G401.6 (cell line): ENCODE measurements around the gene UBA6.

Source experiments
- FAIRE-seq: peaks from 2 replicates; lab custom pipeline; 2012; peaks lifted over from hg19 to GRCh38; lab: Jason Lieb, UNC

Gene UBA6

DNA sequence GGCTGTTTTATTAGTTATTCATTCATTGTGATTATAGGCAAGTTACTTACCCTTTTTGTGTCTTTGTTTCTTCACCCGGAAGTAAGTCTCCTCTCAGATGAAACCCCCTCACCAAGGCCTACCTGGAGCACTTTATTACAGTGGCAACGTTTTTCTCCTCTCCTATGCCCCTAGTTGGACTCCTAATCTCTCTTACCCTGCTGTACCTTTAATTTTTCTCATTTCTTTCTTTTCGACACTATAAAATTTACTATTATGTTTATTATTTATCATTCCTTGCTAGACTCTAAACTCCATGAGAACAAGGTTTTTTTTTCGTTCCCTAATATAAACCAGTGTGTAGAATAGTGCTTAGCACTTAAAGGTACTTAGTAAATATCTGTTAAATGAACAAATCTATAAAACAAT is 124.9 kb downstream of the UBA6 start:
- no peak for FAIRE-seq

DNA sequence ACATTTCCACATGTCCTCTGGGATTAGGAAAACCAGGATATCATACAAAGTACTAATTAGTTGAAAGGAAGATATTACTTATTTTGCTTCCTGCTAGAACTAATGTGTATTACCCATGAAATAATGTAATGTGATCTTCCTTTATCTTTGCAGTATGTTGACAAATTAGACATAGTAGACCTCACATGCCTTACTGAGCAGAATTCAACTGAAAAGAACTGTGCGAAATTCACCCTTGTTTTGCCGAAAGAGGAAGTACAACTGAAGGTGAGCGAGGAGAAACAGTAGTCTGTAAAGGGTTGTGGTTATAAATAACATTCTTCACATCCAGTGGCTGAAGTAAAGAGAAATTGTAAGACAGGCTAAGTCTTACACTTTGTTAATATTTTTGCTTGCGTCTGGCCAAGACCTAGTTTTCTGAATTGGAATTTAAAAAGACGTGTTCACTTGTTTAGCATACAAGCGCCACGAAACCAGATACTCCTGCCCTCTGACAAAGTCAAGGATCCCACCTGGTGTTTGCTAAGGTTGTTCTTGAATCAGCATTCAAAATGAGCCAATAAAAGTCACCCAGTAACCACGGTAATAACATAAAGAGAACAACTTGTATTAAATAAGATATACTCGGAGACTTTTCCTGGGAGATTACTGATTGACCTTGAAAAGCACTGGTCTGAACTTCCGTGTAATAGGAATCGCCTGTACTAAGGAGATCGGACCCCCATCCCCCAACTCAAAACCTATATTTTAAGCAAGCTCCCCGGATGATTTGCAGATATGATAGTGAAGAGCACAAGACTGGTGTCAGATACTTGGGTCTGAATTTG is 125.5 kb downstream of the UBA6 start:
- FAIRE-seq = no peak

DNA sequence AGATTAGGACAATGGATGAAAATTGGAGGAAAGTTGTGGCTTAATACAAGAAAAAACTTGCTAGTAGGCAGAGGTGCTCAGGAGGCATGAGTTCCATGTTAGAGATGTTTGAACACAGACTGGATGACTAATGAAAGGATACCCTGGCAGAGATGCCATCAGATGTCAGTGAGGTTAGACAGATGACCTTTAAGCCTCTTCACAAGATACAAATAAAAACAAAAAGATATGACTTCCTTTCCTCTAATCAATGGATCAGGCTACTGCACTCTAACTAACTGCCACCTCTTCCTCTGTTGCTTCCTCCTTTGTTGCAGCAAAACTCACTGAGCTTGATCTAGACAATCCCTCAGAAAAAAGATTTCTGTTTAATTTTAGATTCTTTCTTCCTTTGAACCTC is 127.8 kb downstream of the UBA6 start:
- no peak for FAIRE-seq

DNA sequence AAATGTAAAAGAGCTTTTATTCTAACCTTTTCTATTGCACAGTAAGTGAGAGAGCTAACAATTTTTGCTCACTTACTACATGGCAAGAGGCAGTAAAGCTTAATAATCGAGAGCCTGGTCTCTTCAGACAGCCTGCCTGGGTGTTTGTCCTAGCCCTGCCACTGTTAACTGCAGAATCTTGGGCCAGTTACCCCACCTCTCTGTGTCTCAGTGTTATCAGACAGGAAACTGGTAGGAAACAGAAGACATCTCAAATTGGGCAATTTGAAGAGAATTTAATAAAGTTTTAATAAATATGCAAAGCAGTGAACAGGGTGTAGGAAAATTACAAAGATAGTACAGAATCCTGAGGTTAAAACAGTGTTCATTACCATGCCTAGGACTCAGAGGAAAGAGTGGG is 129.0 kb downstream of the UBA6 start:
- no peak for FAIRE-seq

DNA sequence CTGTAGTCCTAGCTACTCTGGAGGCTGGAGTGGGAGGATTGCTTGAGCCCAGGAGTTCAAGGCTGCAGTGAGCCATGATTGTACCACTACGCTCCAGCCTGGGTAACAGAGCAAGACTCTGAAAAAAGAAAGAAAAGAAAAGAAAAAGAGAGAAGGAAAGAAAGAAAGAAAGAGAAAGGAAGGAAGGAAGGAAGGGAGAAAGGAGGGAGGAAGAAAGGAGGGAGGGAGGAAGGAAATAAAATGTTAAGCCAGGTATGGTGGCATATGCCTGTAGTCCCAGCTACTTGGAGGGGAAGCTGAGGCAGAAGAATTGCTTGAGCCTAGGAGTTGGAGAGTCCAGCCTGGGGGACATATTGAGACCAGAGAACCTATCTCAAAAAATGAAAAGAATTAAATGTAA is 130.4 kb downstream of the UBA6 start:
- FAIRE-seq = no peak

DNA sequence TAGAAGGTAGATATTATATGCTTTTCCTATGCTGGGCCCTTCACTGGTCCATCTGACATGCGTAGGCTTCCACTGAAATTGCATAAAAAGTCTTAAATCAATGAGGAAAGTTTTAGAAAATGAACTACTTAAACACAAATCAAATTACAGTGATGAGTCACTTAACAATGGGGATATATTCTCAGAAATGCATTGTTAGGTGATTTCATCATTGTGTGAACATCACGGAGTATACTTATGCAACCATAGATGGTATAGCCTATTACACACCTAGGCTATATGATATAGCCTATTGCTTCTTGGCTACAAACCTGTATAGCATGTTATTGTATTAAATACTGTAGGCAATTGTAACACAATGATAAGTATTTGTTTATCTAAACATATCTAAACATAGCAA is 132.1 kb downstream of the UBA6 start:
- no peak for FAIRE-seq

DNA sequence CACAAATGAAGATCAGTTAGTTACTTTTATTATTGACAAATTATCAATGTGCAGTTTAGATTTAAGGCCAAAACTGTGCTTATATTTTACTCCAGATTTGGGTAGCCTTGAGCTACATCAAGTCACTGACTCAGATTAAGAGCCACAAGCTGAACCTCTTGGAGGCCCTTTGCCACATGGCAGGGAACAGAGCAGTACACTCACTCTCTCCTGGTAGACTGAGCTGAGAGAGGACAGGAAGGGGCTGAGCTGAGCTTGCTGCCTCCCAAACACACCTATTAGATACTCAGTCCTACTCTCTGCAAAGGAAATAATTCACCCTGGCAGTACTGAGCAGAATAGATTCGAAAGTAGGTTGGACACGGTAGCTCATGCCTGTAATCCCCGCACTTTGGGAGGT is 134.6 kb downstream of the UBA6 start:
- FAIRE-seq = no peak

DNA sequence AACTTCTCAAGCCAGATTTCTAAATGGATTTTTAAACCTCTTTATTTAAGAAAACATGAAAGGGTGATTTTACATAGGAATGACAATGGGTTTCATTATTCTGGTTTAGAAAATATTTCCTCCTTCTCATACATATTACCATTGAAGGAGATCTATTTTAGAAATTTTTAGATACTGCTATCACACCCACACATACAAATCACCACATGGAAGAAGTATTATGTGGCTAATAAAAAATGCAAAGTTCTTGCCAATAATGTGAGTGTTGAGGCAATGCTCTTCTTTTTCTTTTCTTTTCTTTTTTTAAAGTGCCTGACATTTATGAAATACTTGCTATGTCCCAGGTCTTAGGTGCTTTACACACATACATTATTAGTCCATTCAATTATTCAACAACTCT is 135.7 kb downstream of the UBA6 start:
- FAIRE-seq = no peak
